Head of caudate nucleus (tissue), 42 donors: ENCODE measurements around the gene SNX11.

ENCODE experiments used
- DNase-seq, 42 donors: peaks; one replicate each; pipeline versions ENCODE4 v3.0.0 to v3.0.0-alpha.2; 2020 to 2021; ENCODE audit warnings: mixed read lengths in 7 of 42
- intact Hi-C: fragments of 100-400 bp; cut with DNase I; formaldehyde crosslinking; loops from one replicate; pipeline ENCODE4 v1.15.0; 2022

SNX11 gene

GRCh38 chr17:48084932-48085331 lies 22.6 kb upstream of the SNX11 start:
- intact Hi-C loops = no loop called here
- no peak for DNase-seq

- DNase-seq = no peak
- intact Hi-C loops = no loop called here
These were observed 14.1 kb upstream of the SNX11 start for GRCh38 chr17:48093341-48094045.

GRCh38 chr17:48095611-48096010 lies 12.0 kb upstream of the SNX11 start:
- intact Hi-C loops = no loop called here
- no peak for DNase-seq

- no peak for DNase-seq
- intact Hi-C loops = no loop called here
These were observed 7.4 kb upstream of the SNX11 start for GRCh38 chr17:48100160-48100559.

- intact Hi-C loops = no loop called here
- DNase-seq = peak in 40 of 42 donors; percentile 14 to 76 (median 46)
These were observed 7.0 kb upstream of the SNX11 start for GRCh38 chr17:48100591-48101011.

GRCh38 chr17:48101012-48101720 lies 6.4 kb upstream of the SNX11 start, which contains the start of gene CBX1:
Gene CBX1, minus strand, starts transcription at chr17:48101478. Its CDS starts 24,474 bp downstream, at chr17:48077004.
- intact Hi-C loops = no loop called here
- peak; percentile 88 to 98 (median 95) for DNase-seq

- intact Hi-C loops = no loop called here
- no peak for DNase-seq
These were observed 5.4 kb upstream of the SNX11 start for GRCh38 chr17:48102043-48102750.

GRCh38 chr17:48102798-48103715 lies 4.5 kb upstream of the SNX11 start:
- intact Hi-C loops = no loop called here

GRCh38 chr17:48104440-48104839 lies 3.1 kb upstream of the SNX11 start:
- intact Hi-C loops = no loop called here

More at GRCh38 chr17:48102798-48103715, 4.5 kb upstream of the SNX11 start:
- DNase-seq = peak in 3 of 42 donors; percentile 27 to 42 (median 34)

GRCh38 chr17:48106802-48107136 lies 797 bp upstream of the SNX11 start:
- intact Hi-C loops = no loop called here
- DNase-seq = no peak

More at GRCh38 chr17:48104440-48104839, 3.1 kb upstream of the SNX11 start:
- DNase-seq = no peak

GRCh38 chr17:48110761-48111160 lies 3.2 kb downstream of the SNX11 start:
- intact Hi-C loops = no loop called here
- DNase-seq = no peak

GRCh38 chr17:48111937-48112241 lies 4.3 kb downstream of the SNX11 start:
- DNase-seq = no peak
- intact Hi-C loops = no loop called here

GRCh38 chr17:48113201-48113676 lies 5.7 kb downstream of the SNX11 start:
- peak in 1 of 42 donors; percentile 38 for DNase-seq
- intact Hi-C loops = no loop called here

- DNase-seq = peak in 36 of 42 donors; percentile 9 to 79 (median 52)
- intact Hi-C loops = no loop called here
These were observed 14.5 kb downstream of the SNX11 start for GRCh38 chr17:48121923-48122664.

GRCh38 chr17:48122665-48123045 lies 15.1 kb downstream of the SNX11 start:
- no peak for DNase-seq
- intact Hi-C loops = no loop called here

GRCh38 chr17:48123111-48123510 lies 15.5 kb downstream of the SNX11 start:
- DNase-seq = peak in 41 of 42 donors; percentile 26 to 87 (median 71)
- intact Hi-C loops = no loop called here

- no peak for DNase-seq
- intact Hi-C loops = no loop called here
These were observed 16.3 kb downstream of the SNX11 start for GRCh38 chr17:48123776-48124388.
